NOMO-1 (cell line): ENCODE data around the gene BOD1L1.

Experiments
- DNase-seq, 2 experiments: peaks; one replicate each; lab custom pipeline; 2025; ENCODE audit not compliant: unreplicated experiment in 2 of 2; lab: John Stamatoyannopoulos, UW

The BOD1L1 gene

DNA sequence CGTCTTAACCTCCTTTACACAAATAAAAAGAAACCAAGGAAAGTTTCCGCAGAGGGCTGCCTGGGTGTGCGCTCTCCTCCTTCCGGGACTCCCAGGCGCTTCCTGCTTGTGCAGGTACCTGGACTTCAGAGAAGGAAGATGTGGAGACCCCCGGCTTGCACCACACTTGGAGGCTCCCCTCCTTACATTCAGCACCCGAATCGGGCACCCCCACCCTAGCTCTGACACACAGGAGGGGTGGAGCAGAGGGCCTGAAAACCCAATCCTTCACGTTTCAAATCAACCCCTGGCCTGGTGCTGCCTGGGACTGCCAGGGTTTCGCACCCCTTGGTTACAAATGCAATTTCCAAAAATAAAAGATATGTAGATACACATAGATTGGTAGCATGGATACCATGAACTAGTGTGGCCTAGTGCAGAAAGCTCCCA lies 86.3 kb downstream of the BOD1L1 start:
- DNase-seq = no peak

DNA sequence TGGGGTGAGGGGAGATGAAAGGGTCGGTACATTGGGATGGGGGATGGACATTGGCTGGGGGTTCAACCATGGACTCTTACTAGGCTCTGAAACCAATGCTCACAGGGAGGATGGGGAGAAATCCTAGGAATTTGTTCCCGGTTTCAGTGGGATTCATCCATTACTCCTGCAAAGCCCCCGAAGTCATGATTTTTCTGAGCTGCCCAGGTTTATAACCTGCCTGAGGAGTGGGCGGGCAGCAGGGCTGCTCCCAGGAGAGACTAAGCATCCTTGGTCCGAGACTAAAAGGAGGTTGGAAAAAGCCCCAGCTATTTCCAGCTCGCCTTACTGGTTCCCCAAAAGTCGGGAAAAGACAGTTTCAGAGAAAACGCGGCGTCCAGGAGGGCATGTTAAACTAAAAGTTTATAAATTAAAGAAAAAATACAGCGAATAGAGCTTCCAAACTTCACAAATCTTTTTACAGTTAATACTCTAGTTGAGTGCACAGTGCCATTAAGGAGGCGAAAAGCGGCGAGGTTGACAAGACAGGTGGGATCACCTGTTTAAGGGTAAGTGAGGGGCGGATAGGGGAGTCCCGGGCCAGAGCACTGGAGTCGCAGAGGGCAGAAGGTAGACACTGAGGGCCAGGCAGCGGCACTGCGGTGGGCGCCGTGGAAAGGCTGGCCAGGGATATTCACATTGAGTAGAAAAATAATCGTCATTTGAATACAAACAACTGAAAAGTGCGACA lies 86.9 kb downstream of the BOD1L1 start:
- DNase-seq = no peak

DNA sequence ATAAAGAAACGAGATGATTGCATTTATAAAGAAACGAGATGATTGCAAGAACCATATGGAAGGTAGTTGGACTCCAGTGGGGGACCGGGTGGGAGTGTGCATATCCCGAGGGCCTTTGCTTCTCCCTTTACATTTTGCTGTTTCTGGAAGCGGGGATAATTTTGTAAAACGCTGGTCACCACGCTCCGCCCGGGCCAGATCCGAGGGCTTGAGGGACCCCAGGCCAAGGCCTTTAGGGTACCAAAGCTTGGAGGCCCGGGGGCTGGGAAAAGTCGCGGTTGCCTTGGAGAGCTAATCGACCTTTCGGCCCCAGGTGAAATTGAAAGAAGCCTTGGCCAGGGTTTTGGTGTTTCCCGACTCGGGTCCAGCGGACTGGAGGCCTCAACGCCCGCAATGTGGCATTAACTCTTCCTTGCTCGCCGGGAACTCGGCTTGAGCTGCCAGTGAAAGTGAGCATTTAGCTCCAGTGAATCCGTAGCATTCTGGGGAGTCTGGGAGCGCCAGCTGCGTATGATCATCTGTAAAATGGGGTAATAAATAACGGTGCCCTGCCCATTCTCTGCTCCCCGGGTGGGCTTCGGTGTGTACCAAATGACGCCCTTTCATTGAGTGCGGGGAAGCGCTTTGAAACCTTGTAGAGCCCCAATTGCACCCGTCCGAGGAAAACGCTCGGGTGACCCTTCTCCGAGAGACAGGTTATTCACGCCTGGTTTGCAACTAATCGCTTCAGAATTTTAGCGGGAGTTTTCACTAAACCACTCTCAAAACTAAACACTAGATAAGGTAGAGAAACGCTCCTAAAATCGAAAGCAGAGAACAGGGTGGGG lies 87.7 kb downstream of the BOD1L1 start:
- no peak for DNase-seq

DNA sequence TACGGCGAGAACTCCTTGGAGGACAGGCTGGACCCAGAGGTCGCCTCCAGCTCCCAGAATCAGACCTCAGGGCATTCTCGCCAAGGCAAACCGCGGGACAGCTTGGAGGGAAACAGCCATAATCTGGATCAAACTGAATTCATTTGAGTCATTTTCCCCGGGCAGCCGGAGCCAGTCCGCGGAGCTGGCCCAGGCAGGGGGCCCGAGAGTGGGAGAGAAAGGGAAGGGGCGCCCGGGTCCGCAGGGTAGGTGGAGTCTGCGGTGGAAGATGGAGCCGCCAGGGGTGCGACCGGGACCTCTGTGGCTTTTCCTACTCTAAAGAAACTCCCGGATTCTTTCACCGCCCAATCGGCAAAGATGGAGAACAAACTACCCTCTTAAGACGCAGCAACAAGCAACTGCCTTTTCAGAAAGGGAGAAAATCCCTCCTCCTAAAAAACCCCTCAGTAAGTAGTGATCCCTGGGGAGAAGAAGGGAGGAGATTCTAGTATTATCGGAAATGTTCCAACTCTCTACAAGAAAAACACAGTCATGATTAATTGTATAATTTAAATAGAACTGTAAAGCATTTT lies 88.4 kb downstream of the BOD1L1 start:
- no peak for DNase-seq

DNA sequence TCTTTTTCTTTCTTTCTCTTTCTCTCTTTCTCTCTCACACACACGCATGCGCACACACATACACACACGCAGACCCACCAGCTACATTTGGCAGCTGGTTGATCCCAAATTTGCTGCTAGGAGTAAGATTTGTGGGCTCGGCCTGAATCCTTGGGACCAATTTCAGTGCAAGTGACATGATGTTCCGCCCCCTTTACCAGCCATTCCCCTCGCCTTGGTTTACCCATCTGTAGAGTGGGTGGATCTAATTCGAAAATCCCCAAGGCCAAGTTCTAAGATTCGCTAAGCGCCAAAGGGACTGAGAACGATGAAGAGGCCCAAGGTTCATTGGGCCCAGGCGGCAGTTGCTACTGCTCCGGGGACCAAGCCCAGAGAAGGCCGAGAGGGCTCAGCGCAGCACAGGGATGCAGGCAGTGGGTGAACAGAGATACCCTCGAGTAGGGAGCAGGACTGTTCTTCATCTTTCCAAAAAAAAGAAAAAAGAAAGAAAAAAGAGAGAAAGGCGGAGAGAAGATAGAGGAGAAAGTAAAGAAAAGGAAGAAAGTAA lies 89.0 kb downstream of the BOD1L1 start:
- no peak for DNase-seq

DNA sequence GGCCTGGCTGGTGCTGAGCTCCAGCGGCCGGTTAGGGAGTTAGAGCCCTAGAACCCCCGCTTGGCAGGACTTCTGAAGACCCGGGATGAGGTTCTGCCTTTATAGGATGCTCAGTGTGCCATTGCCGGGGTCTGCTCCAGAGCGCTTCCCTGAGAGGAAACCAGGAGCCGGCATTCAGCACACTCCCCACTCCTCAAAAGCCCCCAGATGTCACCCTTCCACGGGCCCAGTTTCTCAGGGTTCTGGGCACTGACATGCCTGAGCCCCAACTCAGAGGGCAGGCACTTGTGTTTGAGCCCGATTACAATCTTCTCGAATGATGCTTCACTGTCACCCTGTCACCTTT lies 89.7 kb downstream of the BOD1L1 start:
- no peak for DNase-seq

- no peak for DNase-seq
These were observed 90.3 kb downstream of the BOD1L1 start for GRCh38 chr4:13537011-13537831.

DNA sequence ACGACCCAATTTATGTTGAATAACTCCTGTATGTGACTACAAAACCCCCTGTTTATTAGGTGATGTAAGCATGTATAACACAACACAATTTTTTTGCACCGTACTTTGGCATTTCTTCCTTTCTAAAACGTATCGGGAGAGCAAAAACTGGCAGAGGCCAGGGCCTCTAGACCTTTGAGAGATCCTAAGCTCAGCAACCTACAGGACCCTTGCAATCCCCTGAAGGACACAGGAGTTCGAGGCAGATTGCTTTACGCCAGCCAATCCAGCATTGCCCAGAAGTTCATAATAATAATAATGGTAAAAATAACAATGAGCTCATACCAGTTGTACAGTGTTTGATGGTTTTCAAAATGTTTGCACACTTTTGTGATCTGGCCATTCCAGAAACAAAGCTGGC lies 90.9 kb downstream of the BOD1L1 start:
- no peak for DNase-seq

DNA sequence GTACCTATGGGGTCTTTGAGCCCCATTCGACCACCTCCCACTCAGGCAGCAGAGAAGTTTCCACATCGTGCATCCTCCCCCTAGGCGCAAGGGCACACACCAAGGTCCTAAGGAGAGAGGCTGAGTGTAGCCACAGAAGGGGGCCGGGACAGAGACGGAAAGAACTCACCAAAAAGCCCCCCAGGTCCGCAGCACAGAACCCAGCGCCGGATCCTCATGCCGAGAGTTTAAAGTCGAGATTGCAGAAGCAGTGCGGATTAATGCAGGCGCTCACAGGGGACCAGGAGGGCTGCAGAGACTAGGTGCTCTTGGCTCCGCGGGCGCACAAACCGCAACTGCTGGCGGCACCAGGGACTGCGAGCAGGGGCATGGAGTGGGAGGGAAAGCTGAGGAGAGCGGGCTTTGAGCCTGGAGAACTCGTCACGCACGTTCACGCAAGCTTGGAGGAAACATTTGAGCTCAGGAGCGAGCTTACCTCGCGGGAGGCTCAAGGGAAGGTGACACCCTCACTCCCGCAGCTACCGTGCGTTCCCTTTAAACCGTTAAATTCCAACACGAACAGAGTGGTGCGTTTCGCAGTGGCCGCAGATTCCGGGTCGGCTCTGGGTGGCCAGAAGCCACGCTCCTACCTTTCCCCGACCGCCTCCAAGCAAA lies 91.7 kb downstream of the BOD1L1 start:
- no peak for DNase-seq

- DNase-seq = no peak
These were observed 92.4 kb downstream of the BOD1L1 start for GRCh38 chr4:13535118-13535517.

- no peak for DNase-seq
These were observed 93.0 kb downstream of the BOD1L1 start for GRCh38 chr4:13534344-13535063.

DNA sequence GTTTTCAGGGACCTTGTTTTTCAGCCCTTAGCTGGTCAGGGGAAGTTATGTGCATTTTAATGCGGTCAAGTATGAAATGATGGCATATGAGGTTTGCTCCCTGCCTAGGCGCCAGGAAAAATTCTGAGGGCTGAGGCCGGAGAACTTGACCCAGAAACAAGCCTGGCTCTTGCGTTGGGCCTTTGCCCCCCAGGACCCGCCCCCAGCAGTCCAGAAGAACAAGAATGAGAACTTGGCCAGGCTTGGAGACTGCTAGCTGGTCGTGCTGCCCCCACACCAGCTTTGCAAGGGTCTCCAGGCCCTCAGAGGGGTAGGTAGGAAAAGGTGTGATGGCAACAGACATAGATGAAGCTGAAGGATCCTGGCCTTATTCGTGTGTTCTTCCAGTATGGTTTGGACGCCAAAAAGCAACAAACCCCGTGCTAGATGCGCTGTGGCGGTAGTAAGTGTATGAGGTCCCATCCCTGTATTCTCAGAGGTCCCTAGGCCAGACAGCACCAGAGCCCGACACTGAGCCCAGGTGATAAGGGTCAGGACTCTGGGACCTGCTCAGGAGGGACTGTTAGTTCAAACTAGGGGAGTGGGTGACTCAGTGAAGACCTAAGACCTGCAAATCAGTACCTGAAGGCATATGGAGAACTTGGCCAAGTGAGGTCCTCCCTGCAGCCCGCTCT lies 93.7 kb downstream of the BOD1L1 start:
- no peak for DNase-seq

DNA sequence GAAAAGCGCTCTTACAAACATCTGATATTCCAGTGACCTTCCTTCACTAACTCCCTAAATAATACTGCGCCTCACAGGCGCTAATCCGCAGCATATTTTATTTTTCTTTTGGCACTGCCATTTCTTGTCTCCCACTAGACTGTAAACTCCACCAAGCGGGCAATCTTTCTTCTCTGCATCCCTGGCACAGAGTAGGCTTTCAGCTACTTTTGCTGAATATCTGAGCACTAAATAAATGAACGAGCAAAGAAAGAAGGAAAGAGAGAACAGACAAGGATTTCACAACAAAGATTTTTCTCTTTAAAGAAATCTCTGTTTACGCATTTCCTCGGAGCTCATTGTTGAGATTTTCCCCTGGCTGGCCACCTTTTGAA lies 95.9 kb downstream of the BOD1L1 start:
- DNase-seq = no peak

GRCh38 chr4:13530823-13531624 lies 96.5 kb downstream of the BOD1L1 start:
- no peak for DNase-seq

GRCh38 chr4:13529128-13529919 lies 98.2 kb downstream of the BOD1L1 start:
- no peak for DNase-seq

- DNase-seq = no peak
These were observed 98.8 kb downstream of the BOD1L1 start for GRCh38 chr4:13528821-13529127.

GRCh38 chr4:13527981-13528820 lies 99.3 kb downstream of the BOD1L1 start:
- peak; percentile 71 to 80 for DNase-seq
